Astrocyte of the spinal cord (primary cell): ENCODE data around the gene PREB.
"Not testable (repeated sequence)": the region's sequence is repeated elsewhere in the genome, so short reads cannot be mapped to it uniquely, and the experiment has no call there.

Source experiments
- DNase-seq: peaks from one replicate; pipeline ENCODE4 v3.0.0; 2011; ENCODE audit warnings: low read depth, low spot score
- H3K4me3 ChIP-seq: 2 replicates; pipeline ENCODE4 v1.5.1; 2011; ENCODE audit warnings: low read depth, mild to moderate bottlenecking, low read length, moderate library complexity
- CTCF ChIP-seq: IDR thresholded peaks from 2 replicates; pipeline ENCODE4 v1.5.1; 2012; ENCODE audit warnings: low read depth, mild to moderate bottlenecking, low read length, inconsistent platforms
- in situ Hi-C: cut with HindIII; loops from 2 replicates; pipeline ENCODE4 v1.10.0; 2017; ENCODE audit warnings: low sequenced_read_pairs

Gene PREB

GRCh38 chr2:27126252-27126710 is 8.2 kb downstream of the PREB start:
- in situ Hi-C loops: no loop called here
- no peak overlapping the region for H3K4me3 ChIP-seq
- DNase-seq: no peak
- no peak for TF ChIP-seq CTCF

GRCh38 chr2:27125104-27125503 is 9.3 kb downstream of the PREB start:
- TF ChIP-seq CTCF: no peak
- in situ Hi-C loops: no loop called here
- no peak for DNase-seq
- H3K4me3 ChIP-seq: no peak overlapping the region

GRCh38 chr2:27123302-27124150 is 10.9 kb downstream of the PREB start, which contains the start of gene ABHD1:
Gene ABHD1, plus strand, starts transcription at chr2:27123815. Its CDS starts 134 bp downstream, at chr2:27123949.
- no peak for TF ChIP-seq CTCF
- H3K4me3 ChIP-seq: peak within 1 kb of the TSS; percentile 47
- in situ Hi-C loops: loop anchor here (25.0 kb wide), 1 partner anchor 139 kb away; the partner anchor contains the start of gene SLC30A3
- DNase-seq: peak; percentile 1

GRCh38 chr2:27122791-27123190 is 11.6 kb downstream of the PREB start:
- no peak for DNase-seq
- no peak for TF ChIP-seq CTCF
- no peak overlapping the region for H3K4me3 ChIP-seq
- in situ Hi-C loops: loop anchor here (25.0 kb wide), 1 partner anchor 140 kb away; the partner anchor contains the start of gene SLC30A3

- in situ Hi-C loops: loop anchor here (25.0 kb wide), 1 partner anchor 140 kb away; the partner anchor contains the start of gene SLC30A3
These were observed 12.5 kb downstream of the PREB start for GRCh38 chr2:27121906-27122305.

GRCh38 chr2:27119330-27119670 is 15.1 kb downstream of the PREB start:
- peak overlapping the region; percentile 25 for H3K4me3 ChIP-seq
- in situ Hi-C loops: loop anchor here (25.0 kb wide), 1 partner anchor 143 kb away; the partner anchor contains the start of gene SLC30A3
- DNase-seq: not testable (repeated sequence)

More at GRCh38 chr2:27121906-27122305, 12.5 kb downstream of the PREB start:
- no peak for DNase-seq
- no peak for TF ChIP-seq CTCF
- H3K4me3 ChIP-seq: no peak overlapping the region
